ENCODE measurements around the gene MGAT2. TPM values are rescaled to one million over a fixed set of nuclear protein-coding genes. Genes with fewer than 3 reads are reported as not detected.
"Not testable (repeated sequence)": the region's sequence is repeated elsewhere in the genome, so short reads cannot be mapped to it uniquely, and the experiment has no call there.

The MGAT2 gene
- total RNA-seq, 1 donor from 2014 or later: 43.0 TPM

DNA sequence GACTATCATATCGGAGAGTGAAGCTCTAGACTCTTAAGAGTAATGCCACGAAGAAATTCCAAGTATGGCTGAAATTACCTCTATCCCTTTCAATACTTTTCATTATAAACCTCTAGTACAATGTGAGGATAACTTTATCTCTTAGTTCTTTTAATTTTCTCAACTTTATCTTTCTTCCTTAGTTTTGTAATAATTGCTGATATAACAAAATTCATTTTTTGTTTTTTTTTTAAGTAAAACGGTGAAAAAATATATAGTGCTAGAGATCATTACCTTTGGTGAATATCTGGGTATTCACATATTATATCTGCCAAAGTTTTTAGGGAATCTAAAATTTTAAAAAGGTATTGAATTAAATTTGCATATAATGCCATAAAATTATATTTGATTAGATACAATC, 33.9 kb downstream of the MGAT2 start:
- DNase-seq (ENCODE audit: low spot score): no peak

GRCh38 chr14:49657500-49657899, 36.9 kb downstream of the MGAT2 start:
- not testable (repeated sequence) for DNase-seq (ENCODE audit: low spot score)

DNA sequence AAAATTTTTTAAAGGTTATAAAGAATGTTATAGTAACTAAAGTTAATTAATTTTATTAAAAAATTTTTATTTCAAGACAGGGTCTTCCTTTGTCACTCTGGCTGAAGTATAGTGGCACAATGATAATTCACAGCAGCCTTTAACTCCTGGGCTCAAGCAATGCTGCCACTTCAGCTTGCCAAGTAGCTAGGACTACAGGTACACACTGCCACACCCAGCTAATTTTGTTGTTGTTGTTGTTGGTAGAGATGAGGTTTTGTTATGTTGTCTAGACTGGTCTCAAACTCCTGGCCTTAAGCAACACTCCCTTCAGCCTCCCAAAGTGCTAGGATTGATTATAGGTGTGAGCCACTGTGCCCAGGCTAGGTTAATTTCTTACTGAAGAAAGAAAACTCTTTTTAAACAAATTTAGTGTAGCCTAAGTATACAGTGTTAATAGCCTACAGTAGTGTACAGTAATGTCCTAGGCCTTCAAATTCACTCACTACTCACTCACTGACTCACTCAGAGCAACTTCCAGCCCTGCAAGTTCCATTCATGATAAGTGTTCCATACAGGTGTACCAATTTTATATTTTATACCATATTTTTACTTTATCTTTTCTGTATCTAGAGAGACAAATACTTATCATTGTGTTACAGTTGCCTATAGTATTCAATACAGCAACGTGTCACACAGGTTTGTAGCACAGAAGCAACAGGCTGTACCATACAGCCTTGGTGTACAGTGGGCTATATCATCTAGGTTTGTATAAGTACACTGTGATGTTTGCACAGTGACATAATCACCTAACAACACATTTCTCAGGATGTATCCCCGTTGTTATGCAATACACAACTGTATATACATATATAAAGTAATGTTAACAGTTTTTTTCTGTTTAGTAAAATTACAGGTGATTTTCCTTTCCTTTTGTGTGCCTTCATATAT, 39.2 kb downstream of the MGAT2 start:
- DNase-seq (ENCODE audit: low spot score): no peak

- no peak for DNase-seq (ENCODE audit: low spot score)
Observed at GRCh38 chr14:49670475-49670874, 49.9 kb downstream of the MGAT2 start.

Other genes with a start within 250 kb of the MGAT2 start
- gene RPS29, start 34.4 kb upstream of the MGAT2 start, total RNA-seq: 852 TPM
- gene LRR1, start 21.9 kb upstream of the MGAT2 start, total RNA-seq: 7.0 TPM
- 143 TPM for gene RPL36AL, start 173 bp upstream of the MGAT2 start, total RNA-seq
- gene DNAAF2, start 14.4 kb downstream of the MGAT2 start, total RNA-seq: 8.4 TPM
- 1.5 TPM for gene POLE2, start 67.4 kb downstream of the MGAT2 start, total RNA-seq
- gene KLHDC1, start 72.3 kb downstream of the MGAT2 start, total RNA-seq: 5.2 TPM
- gene KLHDC2, start 147.4 kb downstream of the MGAT2 start, total RNA-seq: 71.2 TPM
- 62.5 TPM for gene NEMF, start 232.0 kb downstream of the MGAT2 start, total RNA-seq

Data from mucosa of gallbladder (tissue), 1 donor.